SU-DHL-6 (cell line): ENCODE data around the gene PPP1R7.

ENCODE experiments used
- H2AFZ ChIP-seq: fragments of 200-600 bp; sonication (generic); 2 replicates; pipeline ENCODE4 v1.6.1; 2014; ENCODE audit warnings: low read depth, mild to moderate bottlenecking, moderate library complexity, mixed read lengths, antibody characterized with exemption, low read length; ENCODE audit not compliant: severe bottlenecking
- H3F3A ChIP-seq: fragments of 200-600 bp; shearing (Covaris generic); 2 replicates; pipeline ENCODE4 v1.6.0; 2016; ENCODE audit warnings: antibody characterized with exemption, mild to moderate bottlenecking; ENCODE audit not compliant: insufficient read depth
- H3K27ac ChIP-seq: fragments of 200-600 bp; sonication (generic); 2 replicates; pipeline ENCODE4 v1.5.1; 2016; ENCODE audit warnings: low read depth, mild to moderate bottlenecking, low read length, moderate library complexity, mixed read lengths
- H3K27me3 ChIP-seq: fragments of 200-600 bp; sonication (generic), shearing (Covaris generic); 2 replicates; pipeline ENCODE4 v1.6.0; 2014; ENCODE audit warnings: mild to moderate bottlenecking, low read length
- H3K36me3 ChIP-seq: fragments of 200-600 bp; sonication (generic); 2 replicates; pipeline ENCODE4 v1.6.1; 2014; ENCODE audit warnings: mild to moderate bottlenecking, low read length, mixed read lengths
- H3K4me2 ChIP-seq: fragments of 300-600, 200-600 bp; shearing (Covaris generic), sonication (generic); 2 replicates; pipeline ENCODE4 v1.6.0; 2014; ENCODE audit warnings: low read length, low read depth, mild to moderate bottlenecking; ENCODE audit not compliant: poor library complexity, severe bottlenecking
- H3K4me3 ChIP-seq: fragments of 200-600 bp; sonication (generic); 2 replicates; pipeline ENCODE4 v1.5.1; 2014; ENCODE audit warnings: antibody characterized with exemption, low read length, mild to moderate bottlenecking, mixed read lengths; ENCODE audit not compliant: insufficient read depth, poor library complexity, severe bottlenecking
- H3K79me2 ChIP-seq: fragments of 200-600 bp; sonication (generic); 2 replicates; pipeline ENCODE4 v1.6.1; 2014; ENCODE audit warnings: mild to moderate bottlenecking, low read length, moderate library complexity; ENCODE audit not compliant: insufficient read depth
- H3K9ac ChIP-seq: fragments of 200-600 bp; sonication (generic); 2 replicates; pipeline ENCODE4 v1.7.0; 2014; ENCODE audit warnings: mild to moderate bottlenecking, low read length
- H3K9me2 ChIP-seq: fragments of 200-600 bp; sonication (generic); replicated peaks from 2 replicates; pipeline ENCODE4 v1.6.1; 2014; ENCODE audit warnings: low read length; ENCODE audit not compliant: insufficient read depth
- H3K9me3 ChIP-seq: fragments of 200-600 bp; sonication (generic); 2 replicates; pipeline ENCODE4 v1.6.1; 2014; ENCODE audit warnings: low read length, mixed read lengths; ENCODE audit not compliant: insufficient read depth
- H4K20me1 ChIP-seq: fragments of 200-600 bp; sonication (generic); 2 replicates; pipeline ENCODE4 v1.6.1; 2014; ENCODE audit warnings: low read depth, mild to moderate bottlenecking, antibody characterized with exemption, low read length, moderate library complexity, mixed read lengths
- EZH2phosphoT487 ChIP-seq: fragments of 200-600 bp; sonication (generic), shearing (Covaris generic); conservative IDR thresholded peaks from 2 replicates; pipeline ENCODE4 v1.6.1; 2018; ENCODE audit warnings: mild to moderate bottlenecking, antibody characterized with exemption, low read length, moderate library complexity, mixed read lengths
- TF ChIP-seq, protein P1 (sequence below): fragments of 200-600 bp; sonication (generic); IDR thresholded peaks from one replicate; pipeline ENCODE4 v1.5.1; 2017; ENCODE audit warnings: antibody characterized with exemption, mild to moderate bottlenecking, low read length, moderate library complexity; ENCODE audit not compliant: insufficient read depth, poor library complexity, severe bottlenecking

PPP1R7 gene

DNA sequence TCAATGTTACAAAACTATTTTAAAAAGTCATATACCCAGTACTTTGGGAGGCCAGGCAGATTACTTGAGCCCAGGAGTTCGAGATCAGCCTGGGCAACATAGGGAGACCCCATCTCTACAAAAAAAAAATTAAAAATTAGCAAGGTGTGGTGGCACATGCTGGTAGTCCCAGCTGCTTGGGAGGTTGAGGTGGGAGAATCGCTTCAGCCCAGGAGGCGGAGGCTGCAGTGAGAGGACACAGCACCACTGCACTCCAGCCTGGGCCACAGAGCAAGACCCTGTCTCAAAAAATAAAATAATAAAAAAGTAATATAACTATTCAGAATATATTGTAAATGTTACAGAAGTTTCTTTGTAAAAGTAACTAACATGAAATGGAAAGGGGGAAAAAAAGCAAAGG is 2.9 kb upstream of the PPP1R7 start:
- TF ChIP-seq, protein P1, sequence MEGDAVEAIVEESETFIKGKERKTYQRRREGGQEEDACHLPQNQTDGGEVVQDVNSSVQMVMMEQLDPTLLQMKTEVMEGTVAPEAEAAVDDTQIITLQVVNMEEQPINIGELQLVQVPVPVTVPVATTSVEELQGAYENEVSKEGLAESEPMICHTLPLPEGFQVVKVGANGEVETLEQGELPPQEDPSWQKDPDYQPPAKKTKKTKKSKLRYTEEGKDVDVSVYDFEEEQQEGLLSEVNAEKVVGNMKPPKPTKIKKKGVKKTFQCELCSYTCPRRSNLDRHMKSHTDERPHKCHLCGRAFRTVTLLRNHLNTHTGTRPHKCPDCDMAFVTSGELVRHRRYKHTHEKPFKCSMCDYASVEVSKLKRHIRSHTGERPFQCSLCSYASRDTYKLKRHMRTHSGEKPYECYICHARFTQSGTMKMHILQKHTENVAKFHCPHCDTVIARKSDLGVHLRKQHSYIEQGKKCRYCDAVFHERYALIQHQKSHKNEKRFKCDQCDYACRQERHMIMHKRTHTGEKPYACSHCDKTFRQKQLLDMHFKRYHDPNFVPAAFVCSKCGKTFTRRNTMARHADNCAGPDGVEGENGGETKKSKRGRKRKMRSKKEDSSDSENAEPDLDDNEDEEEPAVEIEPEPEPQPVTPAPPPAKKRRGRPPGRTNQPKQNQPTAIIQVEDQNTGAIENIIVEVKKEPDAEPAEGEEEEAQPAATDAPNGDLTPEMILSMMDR, result no peak
- TF ChIP-seq EZH2phosphoT487, result no peak
- Histone ChIP-seq H3K9ac (no peak overlapping the region), H3K27ac (no peak overlapping the region), H3K9me2 (no peaks in the 10 kb centered on the region), H3F3A (0 out of 2 replicates have a peak, but pooled peaks cover 6% of the 10 kb centered on the region), H3K27me3 (no peaks in the 10 kb centered on the region), H3K79me2 (peaks cover 42% of the 10 kb centered on the region), H3K36me3 (no peaks in the 10 kb centered on the region), H4K20me1 (peaks cover 4% of the 10 kb centered on the region; the same call in 1 of the 2 replicates), H2AFZ (no peak overlapping the region), H3K4me2 (peak overlapping the region; percentile 16), H3K9me3 (no peaks in the 10 kb centered on the region), H3K4me3 (no peak overlapping the region)

DNA sequence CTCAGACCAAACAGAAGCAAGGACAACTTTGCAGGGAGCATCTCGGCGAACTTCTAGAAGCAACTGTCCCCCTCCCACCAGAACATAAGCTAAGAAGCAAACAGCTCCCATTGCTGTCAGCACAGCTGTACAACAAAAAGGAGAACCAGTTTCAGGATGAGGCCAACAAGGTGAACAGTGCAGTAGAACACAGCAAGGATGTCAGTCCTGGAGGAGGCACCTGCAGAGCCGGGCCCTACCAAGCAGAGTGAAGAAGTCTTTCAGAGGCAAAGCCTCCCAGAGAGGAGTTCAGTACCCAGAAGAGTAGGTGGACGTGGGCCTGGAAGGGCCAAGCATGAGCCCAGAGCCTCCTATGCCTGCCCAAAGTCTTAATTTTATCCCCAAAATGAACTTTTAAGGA is 2.0 kb upstream of the PPP1R7 start:
- peak overlapping the region; percentile 64 for H3K4me3 ChIP-seq
- H3K9ac ChIP-seq, result peak overlapping the region; percentile 87
- H3K36me3 ChIP-seq, result no peaks in the 10 kb centered on the region
- peaks cover 4% of the 10 kb centered on the region; the same call in 1 of the 2 replicates for H4K20me1 ChIP-seq
- H2AFZ ChIP-seq, result no peak overlapping the region
- no peaks in the 10 kb centered on the region for H3K27me3 ChIP-seq
- H3K4me2 ChIP-seq, result peak overlapping the region; percentile 66
- peaks cover 47% of the 10 kb centered on the region for H3K79me2 ChIP-seq
- TF ChIP-seq EZH2phosphoT487, result no peak
- TF ChIP-seq, protein P1, result no peak
- no peaks in the 10 kb centered on the region for H3K9me2 ChIP-seq
- H3K9me3 ChIP-seq, result no peaks in the 10 kb centered on the region
- no peak overlapping the region for H3K27ac ChIP-seq
- H3F3A ChIP-seq, result 0 out of 2 replicates have a peak, but pooled peaks cover 6% of the 10 kb centered on the region

DNA sequence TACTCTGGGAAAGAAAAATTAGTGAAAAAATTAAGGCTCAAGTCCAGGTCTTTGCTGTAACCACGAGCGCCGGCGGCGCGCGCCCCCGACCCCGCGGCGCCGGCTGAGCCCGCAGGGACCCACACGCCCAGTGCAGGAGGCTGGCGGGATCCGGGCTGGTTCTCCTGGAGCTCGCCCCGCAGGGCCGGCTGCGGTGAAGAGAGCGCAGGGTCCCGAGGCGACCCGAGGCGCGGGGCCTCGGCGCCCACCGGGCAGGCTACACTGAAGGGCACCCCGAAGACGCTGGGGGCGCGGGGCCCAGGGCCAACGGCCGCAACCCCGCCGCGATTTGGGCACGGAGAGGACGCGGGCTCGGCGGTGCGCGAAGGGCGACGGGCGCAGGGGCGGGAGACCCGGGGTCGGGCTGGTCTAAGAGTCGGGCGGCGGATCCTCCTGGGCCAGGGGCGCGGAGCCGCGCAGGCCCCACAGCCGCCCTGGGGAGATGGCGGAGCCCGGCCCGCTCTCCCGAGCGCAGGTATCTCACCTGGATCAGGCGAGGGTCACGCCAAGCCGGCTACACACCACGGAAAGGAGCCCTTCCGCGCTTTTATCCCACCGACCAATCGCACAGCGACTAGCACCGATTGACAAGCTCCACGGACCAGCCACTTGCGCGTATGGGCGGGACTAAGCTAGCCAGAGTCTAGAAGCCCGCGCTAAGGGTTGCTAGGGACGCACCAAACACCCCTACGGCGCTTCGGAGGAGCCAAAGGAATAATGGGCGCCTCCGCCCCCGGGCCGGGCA is 1.2 kb upstream of the PPP1R7 start, which contains the start of gene PASK:
TSS of gene PASK (minus strand) at position 582 of the 784 bp plus-strand sequence. CDS start 6,440 bp downstream, outside the sequence.
- Histone ChIP-seq H3K36me3 (no peaks in the 10 kb centered on the region), H2AFZ (peak within 1 kb of the TSS; percentile 91), H3F3A (0 out of 2 replicates have a peak, but pooled peaks cover 6% of the 10 kb centered on the region), H3K27me3 (no peaks in the 10 kb centered on the region), H3K9ac (peak within 1 kb of the TSS; percentile 87), H3K9me2 (no peaks in the 10 kb centered on the region), H3K4me2 (peak within 1 kb of the TSS; percentile 69), H3K9me3 (no peaks in the 10 kb centered on the region), H3K4me3 (peak within 1 kb of the TSS; percentile 64), H3K79me2 (peaks cover 47% of the 10 kb centered on the region), H3K27ac (no peak within 1 kb of the TSS; the same call in 1 of the 2 replicates), H4K20me1 (peaks cover 4% of the 10 kb centered on the region; the same call in 1 of the 2 replicates)
- TF ChIP-seq, protein P1, result no peak
- TF ChIP-seq EZH2phosphoT487, result no peak
